Frontal cortex (tissue), 4 donors: ENCODE measurements around the gene ATG9B. TPM values are rescaled to one million over a fixed set of nuclear protein-coding genes. Genes with fewer than 3 reads are reported as not detected.
"Not testable (repeated sequence)": the region's sequence is repeated elsewhere in the genome, so short reads cannot be mapped to it uniquely, and the experiment has no call there.

Experiments
- DNase-seq, 2 donors: peaks; one replicate each; pipeline ENCODE4 v3.0.0; 2012; ENCODE audit warnings: low spot score in 2 of 2
- FAIRE-seq: peaks from 2 replicates; lab custom pipeline; 2012; peaks lifted over from hg19 to GRCh38; lab: Jason Lieb, UNC
- total RNA-seq: library from RNA; depleted of rRNA; stranded (reverse); fragments of >200 nt; gene quantifications from one replicate; pipeline ENCODE4 v1.2.3, GENCODE V29; 2014
- donor health status: control.
- donor health status: control.
- donor health status: control.

The ATG9B gene
- total RNA-seq, 1 donor from 2014 or later: 2.4 TPM

GRCh38 chr7:151040616-151041375, 16.5 kb upstream of the ATG9B start:
- FAIRE-seq: no peak
- DNase-seq: no peak

DNA sequence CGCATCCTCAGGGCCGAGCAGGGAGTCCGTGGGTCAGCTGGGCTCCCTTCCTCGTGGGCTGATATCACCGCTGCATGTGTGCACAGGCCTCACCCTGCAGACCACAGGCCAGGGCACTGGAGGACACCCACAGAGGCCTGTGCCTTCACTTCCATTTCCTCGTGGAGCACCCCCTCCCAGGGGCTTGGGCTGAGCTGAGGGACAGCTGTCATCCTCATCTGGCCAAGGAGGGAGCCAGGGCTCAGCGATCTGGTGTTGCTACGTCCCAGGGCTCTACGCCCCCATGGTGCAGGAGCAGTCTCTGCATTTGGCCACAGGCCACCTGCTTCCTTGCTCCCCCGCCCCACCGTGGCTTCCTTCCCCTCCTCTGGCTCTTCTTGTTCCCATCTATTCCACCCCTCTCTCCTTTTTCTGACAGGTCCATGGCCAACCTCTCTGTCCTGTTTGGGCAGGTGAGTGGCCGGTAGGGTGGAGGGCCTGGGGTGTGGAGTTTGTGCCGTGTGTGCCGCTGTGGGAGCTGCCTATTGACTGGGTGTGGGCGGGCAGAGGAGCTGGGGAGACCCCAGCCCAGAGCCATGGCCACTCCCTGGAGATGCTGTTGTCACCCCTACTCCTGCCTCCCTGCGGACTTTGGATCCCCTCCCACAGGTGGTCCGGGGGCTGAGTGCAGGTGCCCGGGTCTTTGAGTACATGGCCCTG, 15.7 kb upstream of the ATG9B start:
- FAIRE-seq: no peak
- DNase-seq: no peak

DNA sequence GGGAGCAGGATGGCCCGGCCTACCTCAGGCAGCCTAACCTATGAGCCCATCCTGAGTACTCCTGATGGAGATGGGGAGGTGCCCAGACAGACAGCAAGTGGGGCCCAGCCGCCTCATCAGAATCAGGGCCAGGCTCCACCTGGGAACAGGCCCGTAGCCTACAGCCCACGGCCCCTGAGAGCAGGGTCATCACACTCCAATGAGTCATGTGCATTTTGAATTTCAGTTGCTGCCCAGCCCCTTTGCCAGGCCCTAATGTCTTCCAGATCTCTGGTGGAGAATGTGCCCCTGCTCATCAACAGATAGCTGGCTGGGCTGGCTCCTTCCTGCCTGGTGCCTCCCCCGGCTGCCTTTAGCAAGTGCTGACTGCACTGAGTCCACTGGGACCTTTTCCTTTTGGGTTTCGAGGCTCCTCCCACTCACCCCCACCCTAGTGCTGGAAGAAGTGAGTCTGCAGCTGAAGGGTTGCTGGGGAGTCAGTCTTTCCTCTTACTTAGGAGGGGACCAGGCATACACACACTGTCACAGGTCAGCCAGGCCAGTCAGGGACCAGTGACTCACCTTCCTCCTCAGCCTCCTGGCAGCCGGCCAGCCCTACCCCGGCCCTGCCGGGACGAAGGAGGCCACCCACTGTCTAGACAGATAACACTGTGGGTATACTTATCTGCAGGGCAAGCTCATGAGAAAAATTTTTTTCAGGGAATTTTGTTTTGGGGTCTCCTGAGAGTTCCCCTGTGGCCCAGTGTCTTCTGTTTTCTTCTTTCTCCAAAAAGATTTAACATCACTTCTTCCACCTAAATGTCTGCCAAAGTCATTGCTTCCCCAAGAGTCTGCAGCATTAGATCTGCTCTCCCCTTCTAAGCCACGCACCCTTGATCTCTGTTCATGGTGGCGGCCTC, 14.9 kb upstream of the ATG9B start:
- no peak for FAIRE-seq
- DNase-seq: peak in 1 of 2 donors; percentile 62

DNA sequence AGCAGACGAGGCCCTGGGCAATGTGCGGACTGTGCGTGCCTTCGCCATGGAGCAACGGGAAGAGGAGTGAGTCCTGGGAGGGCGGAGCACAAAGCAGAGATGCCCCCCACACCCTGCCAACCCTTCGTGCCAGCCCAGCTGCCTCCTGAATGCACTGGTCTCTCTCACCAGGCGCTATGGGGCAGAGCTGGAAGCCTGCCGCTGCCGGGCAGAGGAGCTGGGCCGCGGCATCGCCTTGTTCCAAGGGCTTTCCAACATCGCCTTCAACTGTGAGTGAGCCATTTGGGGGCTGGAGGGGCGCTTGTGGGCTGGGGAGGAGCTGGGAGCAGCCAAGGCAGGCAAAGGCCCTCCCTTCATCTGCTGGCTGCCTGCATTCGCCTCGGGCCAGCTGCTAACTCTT, 11.6 kb upstream of the ATG9B start:
- DNase-seq (no peak), FAIRE-seq (no peak)

DNA sequence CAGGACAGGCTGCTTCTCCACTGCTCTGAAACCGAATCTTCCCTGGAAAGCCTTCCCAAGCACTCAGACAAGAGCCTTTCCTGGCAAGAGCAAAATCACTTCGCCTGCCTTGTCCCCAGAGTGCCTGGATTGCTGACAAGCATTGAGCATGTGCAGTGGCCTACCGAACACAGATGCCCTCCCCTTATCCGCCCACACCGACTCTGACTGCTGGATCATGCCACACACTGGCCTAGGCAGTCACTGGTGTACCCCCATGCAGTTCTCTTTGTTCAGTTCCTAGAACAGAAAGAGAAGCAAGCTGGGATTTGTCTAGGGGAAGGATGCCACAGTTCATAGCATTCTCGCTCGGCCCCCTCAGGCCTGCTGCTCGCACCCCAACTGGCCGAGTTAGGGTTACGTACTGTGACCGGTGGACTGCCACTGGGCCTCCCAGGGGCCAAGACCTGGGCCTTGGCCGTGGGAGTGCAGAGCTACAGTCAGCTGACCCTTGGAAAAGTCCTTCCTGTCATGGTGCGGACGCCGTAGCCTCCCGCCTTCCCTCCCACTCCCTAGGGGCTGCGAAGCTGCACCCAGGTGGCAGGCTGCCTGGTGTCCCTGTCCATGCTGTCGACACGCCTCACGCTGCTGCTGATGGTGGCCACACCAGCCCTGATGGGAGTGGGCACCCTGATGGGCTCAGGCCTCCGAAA, 10.9 kb upstream of the ATG9B start:
- FAIRE-seq (no peak), DNase-seq (no peak)

DNA sequence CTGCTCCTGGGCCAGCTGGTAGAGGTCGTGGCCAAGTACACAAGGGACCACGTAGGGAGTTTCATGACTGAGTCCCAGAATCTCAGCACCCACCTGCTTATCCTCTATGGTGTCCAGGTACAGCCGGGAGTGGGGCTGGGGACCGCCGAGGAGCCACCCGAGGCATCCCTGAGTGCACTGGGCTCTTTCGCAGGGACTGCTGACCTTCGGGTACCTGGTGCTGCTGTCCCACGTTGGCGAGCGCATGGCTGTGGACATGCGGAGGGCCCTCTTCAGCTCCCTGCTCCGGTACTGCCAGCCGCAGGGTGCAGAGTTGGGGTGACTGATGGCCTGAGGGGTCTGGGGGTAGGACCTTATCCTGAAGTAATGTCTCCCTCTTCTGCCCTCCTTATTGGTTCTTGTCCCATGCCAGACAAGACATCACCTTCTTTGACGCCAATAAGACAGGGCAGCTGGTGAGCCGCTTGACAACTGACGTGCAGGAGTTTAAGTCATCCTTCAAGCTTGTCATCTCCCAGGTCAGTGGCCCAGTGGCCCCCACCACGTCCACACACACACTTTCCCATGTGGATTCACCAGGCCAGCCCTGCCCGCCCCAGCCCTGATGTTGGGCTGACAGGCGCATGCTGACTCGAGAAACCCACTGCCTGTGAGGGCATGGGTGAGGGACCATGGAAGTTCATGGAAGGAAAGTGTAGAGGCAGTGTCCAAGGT, 10.2 kb upstream of the ATG9B start:
- FAIRE-seq (no peak), DNase-seq (no peak)

DNA sequence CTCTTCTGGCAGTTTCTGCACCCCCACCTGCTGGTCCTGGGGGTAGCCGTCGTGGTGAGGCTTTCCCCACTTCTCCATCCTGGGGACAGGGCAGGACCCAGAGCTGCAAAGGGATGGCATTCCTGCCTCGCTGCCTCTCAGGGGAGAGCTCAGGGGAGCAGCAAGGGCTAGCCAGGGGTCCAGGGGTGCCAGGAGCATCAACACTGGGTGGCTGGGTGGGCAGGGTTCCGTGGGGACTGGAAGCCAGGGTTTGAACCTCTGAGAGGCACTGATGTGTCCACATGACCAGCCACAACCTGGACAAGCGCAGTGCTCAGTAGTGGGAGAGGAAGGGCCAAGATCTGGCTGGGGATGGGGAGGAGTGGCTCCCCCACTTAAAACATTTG, 9.6 kb upstream of the ATG9B start:
- FAIRE-seq (no peak), DNase-seq (no peak)

DNA sequence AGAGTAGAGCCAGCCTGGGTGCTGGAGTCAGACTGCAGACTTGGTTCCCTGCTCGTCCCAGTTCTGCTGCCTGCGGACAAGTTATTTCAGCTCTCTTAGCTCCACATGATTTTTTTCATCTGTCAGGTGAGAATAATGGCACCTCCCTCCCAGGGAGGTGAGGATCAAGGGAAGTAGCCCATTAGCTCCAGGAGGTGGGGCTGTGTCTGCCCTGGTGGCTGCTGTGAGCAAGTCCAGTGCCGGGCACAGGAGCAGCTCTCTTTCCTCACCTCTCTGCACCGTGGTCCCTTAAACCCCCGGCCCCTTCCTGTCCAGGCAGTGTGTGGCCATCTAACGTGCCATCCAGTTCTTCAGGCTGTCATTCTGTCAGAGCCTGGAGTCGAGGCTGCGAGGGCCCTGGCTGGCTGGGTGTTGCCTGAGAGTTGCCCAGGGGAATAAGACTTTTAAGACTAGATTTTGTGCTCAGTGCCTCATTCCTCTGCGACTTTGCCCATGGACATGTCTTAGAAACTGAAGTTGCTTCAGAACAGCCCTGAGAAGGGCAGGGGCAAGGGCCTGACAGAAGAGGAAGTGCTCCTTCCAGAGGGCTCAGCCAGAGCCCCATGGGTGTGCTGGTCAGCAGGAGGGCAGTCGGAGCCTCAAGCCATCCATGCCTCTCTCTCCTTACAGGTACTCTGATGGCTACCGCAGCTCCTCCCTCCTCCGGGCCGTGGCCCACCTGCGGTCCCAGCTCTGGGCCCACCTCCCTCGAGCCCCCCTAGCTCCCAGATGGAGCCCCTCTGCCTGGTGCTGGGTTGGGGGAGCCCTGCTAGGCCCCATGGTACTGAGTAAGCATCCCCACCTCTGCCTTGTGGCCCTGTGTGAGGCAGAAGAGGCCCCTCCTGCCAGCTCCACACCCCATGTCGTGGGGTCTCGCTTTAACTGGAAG, 8.9 kb upstream of the ATG9B start:
- FAIRE-seq: no peak
- no peak for DNase-seq

- no peak for FAIRE-seq
- no peak for DNase-seq
These were observed 6.7 kb upstream of the ATG9B start for GRCh38 chr7:151031011-151031410.

- DNase-seq: no peak
- FAIRE-seq: no peak
These were observed 4.7 kb upstream of the ATG9B start for GRCh38 chr7:151028948-151029501.

GRCh38 chr7:151028131-151028947, 4.0 kb upstream of the ATG9B start, which contains the start of gene ABCB8:
ABCB8 (plus strand) TSS chr7:151028450; CDS start chr7:151028516, 66 bp downstream.
- peak; percentile 94 to 98 for DNase-seq
- peak; percentile 74 for FAIRE-seq

GRCh38 chr7:151027728-151028130, 3.4 kb upstream of the ATG9B start:
- not testable (repeated sequence) for FAIRE-seq, DNase-seq

DNA sequence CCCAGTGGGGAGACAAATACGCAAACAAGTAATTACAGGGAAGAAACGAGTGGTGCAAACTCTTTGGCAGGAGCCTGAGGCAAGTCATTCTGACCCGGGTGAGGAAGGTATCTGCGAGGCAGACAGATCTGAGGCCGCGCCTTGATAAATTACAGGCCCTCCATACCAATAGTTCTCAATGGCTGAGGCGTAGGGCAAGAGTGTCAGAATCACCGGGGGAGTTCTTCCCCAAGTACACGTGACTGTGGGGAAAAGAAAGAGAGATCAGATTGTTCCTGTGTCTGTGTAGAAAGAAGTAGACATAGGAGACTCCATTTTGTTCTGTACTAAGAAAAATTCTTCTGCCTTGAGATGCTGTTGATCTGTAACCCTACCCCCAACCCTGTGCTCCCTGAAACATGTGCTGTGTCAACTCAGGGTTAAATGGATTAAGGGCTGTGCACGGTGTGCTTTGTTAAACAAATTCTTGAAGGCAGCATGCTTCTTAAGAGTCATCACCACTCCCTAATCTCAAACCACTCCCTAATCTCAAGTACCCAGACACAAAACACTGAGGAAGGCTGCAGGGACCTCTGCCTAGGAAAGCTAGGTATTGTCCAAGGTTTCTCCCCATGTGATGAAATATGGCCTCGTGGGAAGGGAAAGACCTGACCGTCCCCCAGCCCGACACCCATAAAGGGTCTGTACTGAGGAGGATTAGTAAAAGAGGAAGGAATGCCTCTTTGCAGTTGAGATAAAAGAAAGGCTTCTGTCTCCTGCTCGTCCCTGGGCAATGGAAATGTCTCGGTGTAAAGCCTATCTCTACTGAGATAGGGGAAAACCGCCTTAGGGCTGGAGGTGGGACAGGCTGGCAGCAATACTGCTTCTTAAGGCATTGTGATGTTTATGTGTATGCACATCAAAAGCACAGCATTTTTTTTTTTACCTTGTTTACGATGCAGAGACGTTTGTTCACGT, 2.8 kb upstream of the ATG9B start:
- not testable (repeated sequence) for FAIRE-seq, DNase-seq

DNA sequence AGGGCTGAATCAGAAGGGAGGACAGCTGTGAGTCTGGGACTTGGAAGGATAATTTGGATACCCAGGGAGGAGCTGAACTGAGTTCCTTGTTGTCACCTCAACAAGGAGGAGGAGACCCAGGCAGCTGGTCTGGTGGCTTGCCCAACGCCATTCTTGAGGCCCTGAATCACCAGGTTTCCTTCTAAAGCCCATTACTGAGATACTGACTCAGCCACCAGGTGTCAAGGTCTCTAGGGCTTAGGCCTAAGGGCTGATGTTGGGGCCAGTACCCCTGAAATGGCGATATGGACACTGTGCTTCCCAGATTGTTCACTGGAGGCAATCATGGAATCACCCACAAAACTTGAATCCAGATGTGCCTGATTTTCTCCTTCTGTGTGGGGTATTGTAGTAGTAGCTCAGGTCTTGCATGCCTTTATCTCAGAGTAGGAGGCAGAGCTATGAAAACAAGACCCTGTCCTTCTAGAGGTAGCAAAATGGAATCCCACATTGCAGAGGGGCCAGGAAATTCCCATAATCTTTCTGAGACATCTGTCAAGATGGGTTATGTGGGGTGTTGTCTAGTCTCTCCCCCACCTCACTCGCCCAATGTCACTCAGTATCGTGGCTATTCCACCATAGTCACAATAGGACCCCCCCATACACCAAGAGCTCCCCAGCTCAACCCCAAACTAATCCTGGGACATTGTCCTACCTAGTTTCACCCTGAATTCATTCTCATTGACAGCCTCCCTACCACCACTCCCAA, 1.8 kb upstream of the ATG9B start:
- no peak for DNase-seq
- FAIRE-seq: no peak

DNA sequence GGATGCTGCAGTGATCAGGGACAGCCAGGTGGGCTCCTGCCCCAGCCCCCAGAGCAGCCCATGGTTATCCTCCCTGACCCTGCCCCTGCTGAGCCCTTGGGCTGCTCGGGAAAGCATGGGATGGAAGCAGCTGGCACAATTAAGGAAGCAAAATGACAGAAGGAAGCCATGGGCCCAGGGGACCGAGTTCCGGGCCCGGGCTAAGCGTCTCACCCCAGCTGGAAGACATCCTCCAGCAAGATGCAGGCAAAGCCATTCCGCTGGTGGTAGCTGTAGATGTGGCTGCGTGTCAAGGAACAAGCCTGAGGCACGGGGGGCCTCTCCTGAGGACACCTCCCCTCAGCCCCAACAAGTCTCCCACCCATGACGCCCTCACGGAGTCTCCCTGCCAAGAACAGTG, 1.1 kb downstream of the ATG9B start:
- DNase-seq (no peak), FAIRE-seq (no peak)
